RWPE2 (cell line): ENCODE results near the gene PDE11A.

Source experiments
- ATAC-seq: fragments of 200-7000 bp; cut with Tn5 transposase; 3 replicates; pipeline ENCODE4 v1.9.1; 2021; ENCODE audit warnings: low read depth
- DNase-seq: peaks from one replicate; pipeline ENCODE4 v3.0.0-alpha.2; 2020; ENCODE audit warnings: low spot score
- H3K27ac ChIP-seq: fragments of 450-650 bp; 2 replicates; pipeline ENCODE4 v1.5.1; 2017; ENCODE audit warnings: mild to moderate bottlenecking; ENCODE audit not compliant: poor library complexity, severe bottlenecking
- H3K27me3 ChIP-seq: fragments of 250-450 bp; sonication (Bioruptor Pico); 2 replicates; pipeline ENCODE4 v1.5.1; 2021; ENCODE audit warnings: mild to moderate bottlenecking, moderate library complexity; ENCODE audit not compliant: insufficient read depth, poor library complexity, severe bottlenecking
- H3K36me3 ChIP-seq: fragments of 250-450 bp; sonication (Bioruptor Pico); 2 replicates; pipeline ENCODE4 v1.5.1; 2020; ENCODE audit warnings: low read depth, mild to moderate bottlenecking, moderate library complexity
- H3K4me1 ChIP-seq: fragments of 250-450 bp; sonication (Bioruptor Pico); 2 replicates; pipeline ENCODE4 v1.5.1; 2021; ENCODE audit warnings: mild to moderate bottlenecking, moderate library complexity; ENCODE audit not compliant: insufficient read depth, poor library complexity, severe bottlenecking
- H3K4me3 ChIP-seq: fragments of 250-450 bp; sonication (Bioruptor Pico); 2 replicates; pipeline ENCODE4 v1.5.1; 2021; ENCODE audit warnings: mild to moderate bottlenecking, moderate library complexity; ENCODE audit not compliant: severe bottlenecking
- H3K9me3 ChIP-seq: fragments of 250-450 bp; sonication (Bioruptor Pico); 2 replicates; pipeline ENCODE4 v1.5.1; 2021; ENCODE audit warnings: mild to moderate bottlenecking, moderate library complexity; ENCODE audit not compliant: severe bottlenecking
- CTCF ChIP-seq: fragments of 450-650 bp; IDR thresholded peaks from one replicate; pipeline ENCODE4 v1.5.1; 2017; ENCODE audit warnings: mild to moderate bottlenecking, moderate library complexity; ENCODE audit not compliant: poor library complexity, severe bottlenecking

Gene PDE11A

GRCh38 chr2:177703159-177703558 is 369.4 kb downstream of the PDE11A start:
- Histone ChIP-seq H3K9me3 (no peaks in the 10 kb centered on the region), H3K4me1 (no peaks in the 10 kb centered on the region), H3K36me3 (no peaks in the 10 kb centered on the region), H3K4me3 (no peak overlapping the region), H3K27me3 (no peaks in the 10 kb centered on the region), H3K27ac (no peak overlapping the region)
- no peak for TF ChIP-seq CTCF
- DNase-seq (no peak), ATAC-seq (no peak)

GRCh38 chr2:177698281-177698680 is 374.3 kb downstream of the PDE11A start:
- H3K9me3 ChIP-seq = no peaks in the 10 kb centered on the region
- DNase-seq (no peak), ATAC-seq (no peak)

GRCh38 chr2:177694348-177694747 is 378.2 kb downstream of the PDE11A start:
- H3K27me3 ChIP-seq = no peaks in the 10 kb centered on the region
- H3K27ac ChIP-seq = no peak overlapping the region
- no peaks in the 10 kb centered on the region for H3K36me3 ChIP-seq
- ATAC-seq (no peak), DNase-seq (no peak)
- peaks cover 5% of the 10 kb centered on the region for H3K4me1 ChIP-seq
- no peak for TF ChIP-seq CTCF
- H3K9me3 ChIP-seq = no peaks in the 10 kb centered on the region
- no peak overlapping the region for H3K4me3 ChIP-seq

More at GRCh38 chr2:177698281-177698680, 374.3 kb downstream of the PDE11A start:
- Histone ChIP-seq H3K36me3 (no peaks in the 10 kb centered on the region), H3K27me3 (no peaks in the 10 kb centered on the region), H3K4me3 (no peak overlapping the region), H3K27ac (no peak overlapping the region), H3K4me1 (no peaks in the 10 kb centered on the region)
- TF ChIP-seq CTCF = no peak

- DNase-seq = no peak
- TF ChIP-seq CTCF = no peak
These were observed 378.8 kb downstream of the PDE11A start for GRCh38 chr2:177693658-177694339.

GRCh38 chr2:177692783-177693269 is 379.8 kb downstream of the PDE11A start:
- no peak overlapping the region for H3K27ac ChIP-seq
- H3K4me3 ChIP-seq = no peak overlapping the region
- DNase-seq = no peak
- H3K9me3 ChIP-seq = no peaks in the 10 kb centered on the region
- no peak for TF ChIP-seq CTCF
- no peaks in the 10 kb centered on the region for H3K36me3 ChIP-seq
- ATAC-seq = peak; percentile 91
- peaks cover 5% of the 10 kb centered on the region for H3K4me1 ChIP-seq
- no peaks in the 10 kb centered on the region for H3K27me3 ChIP-seq

More at GRCh38 chr2:177693658-177694339, 378.8 kb downstream of the PDE11A start:
- Histone ChIP-seq H3K9me3 (no peaks in the 10 kb centered on the region), H3K27ac (no peak overlapping the region), H3K27me3 (no peaks in the 10 kb centered on the region), H3K4me1 (peaks cover 5% of the 10 kb centered on the region), H3K4me3 (no peak overlapping the region), H3K36me3 (no peaks in the 10 kb centered on the region)
- ATAC-seq = no peak
